ENCODE measurements around the gene SIN3B.

- TF ChIP-seq CBX2 (IDR thresholded peaks at IDR 0.05; ENCODE audit: borderline replicate concordance, low read depth) (no peak), REST (IDR thresholded peaks at IDR 0.05) (no peak), CTCF (IDR thresholded peaks at IDR 0.05) (no peak), HOXB5 (CRISPR knock-in tag; IDR thresholded peaks at IDR 0.05) (no peak)
These were observed 47.7 kb downstream of the SIN3B start for GRCh38 chr19:16876904-16877361.
